Measurements from ENCODE around the gene PTPN13.

The PTPN13 gene

GRCh38 chr4:86633854-86634253 is 39.7 kb downstream of the PTPN13 start:
- DNase-seq (ENCODE audit: low spot score) = no peak
- H3K9me3 ChIP-seq (replicated peaks in 1 of 2; ENCODE audit: control insufficient read depth in 2 of 2, insufficient read depth in 1 of 2, low read depth in 1 of 2, low read length in 2 of 2) = peaks cover 5 to 49% of the 10 kb centered on the region in 2 donors
- H2BK12ac ChIP-seq (ENCODE audit: low read length) = no peak overlapping the region
- peaks cover 9 to 46% of the 10 kb centered on the region in 2 donors for H3K36me3 ChIP-seq (replicated peaks in 1 of 2; ENCODE audit: control insufficient read depth in 2 of 2, insufficient read depth in 2 of 2, low read length in 2 of 2)
- no peak overlapping the region for H3K27ac ChIP-seq (replicated peaks; ENCODE audit: low read length)
- H3K4ac ChIP-seq (ENCODE audit: low read length) = no peak overlapping the region
- H2AK5ac ChIP-seq (ENCODE audit: low read depth, low read length) = no peak overlapping the region
- no peak overlapping the region for H3K14ac ChIP-seq (ENCODE audit: low read length)
- no peak overlapping the region for H2BK120ac ChIP-seq (ENCODE audit: low read depth, low read length)
- H3K79me1 ChIP-seq (ENCODE audit: low read depth, low read length) = peaks cover 3% of the 10 kb centered on the region
- no peak overlapping the region for H2BK15ac ChIP-seq (ENCODE audit: low read length)
- no peak overlapping the region for H3K18ac ChIP-seq (ENCODE audit: low read length)
- H3K23ac ChIP-seq (ENCODE audit: low read depth, low read length, poor library complexity) = no peak overlapping the region
- H2BK5ac ChIP-seq (ENCODE audit: low read length) = no peak overlapping the region
- no peak overlapping the region for H4K91ac ChIP-seq (ENCODE audit: low read depth, low read length, poor library complexity)
- H3K27me3 ChIP-seq (ENCODE audit: control insufficient read depth in 3 of 3, insufficient read depth in 3 of 3, low read depth in 1 of 3, low read length in 3 of 3) = no peaks in the 10 kb centered on the region
- H2AFZ ChIP-seq (ENCODE audit: low read length) = no peak overlapping the region
- no peak overlapping the region for H3K9ac ChIP-seq (ENCODE audit: low read depth, low read length, poor library complexity)
- no peaks in the 10 kb centered on the region for H3K4me1 ChIP-seq (ENCODE audit: control insufficient read depth in 2 of 2, insufficient read depth in 1 of 2, low read depth in 1 of 2, low read length in 2 of 2)
- no peak overlapping the region for H3K4me2 ChIP-seq (ENCODE audit: insufficient read depth, low read length, poor library complexity, severe bottlenecking)
- H4K8ac ChIP-seq (ENCODE audit: low read depth, low read length) = no peak overlapping the region
- no CpG with 5 or more reads among the region's 2 CpGs for WGBS, 2 donors (ENCODE audit: extremely low coverage in 2 of 2, insufficient read length in 2 of 2, insufficient replicate concordance in 1 of 2)
- H3K4me3 ChIP-seq (ENCODE audit: low read length in 2 of 2) = no peak overlapping the region

- Histone ChIP-seq H4K91ac (ENCODE audit: low read depth, low read length, poor library complexity) (no peak overlapping the region), H2AK5ac (ENCODE audit: low read depth, low read length) (no peak overlapping the region), H2BK5ac (ENCODE audit: low read length) (no peak overlapping the region), H3K9me3 (replicated peaks in 1 of 2; ENCODE audit: control insufficient read depth in 2 of 2, insufficient read depth in 1 of 2, low read depth in 1 of 2, low read length in 2 of 2) (peaks cover 2 to 18% of the 10 kb centered on the region in 2 donors), H2AFZ (ENCODE audit: low read length) (no peak overlapping the region), H3K4me3 (ENCODE audit: low read length in 2 of 2) (no peak overlapping the region), H3K18ac (ENCODE audit: low read length) (no peak overlapping the region), H3K27ac (replicated peaks; ENCODE audit: low read length) (no peak overlapping the region), H3K79me1 (ENCODE audit: low read depth, low read length) (no peaks in the 10 kb centered on the region), H4K8ac (ENCODE audit: low read depth, low read length) (no peak overlapping the region), H3K4ac (ENCODE audit: low read length) (no peak overlapping the region), H2BK120ac (ENCODE audit: low read depth, low read length) (no peak overlapping the region), H2BK15ac (ENCODE audit: low read length) (no peak overlapping the region), H2BK12ac (ENCODE audit: low read length) (no peak overlapping the region), H3K14ac (ENCODE audit: low read length) (no peak overlapping the region), H3K27me3 (ENCODE audit: control insufficient read depth in 3 of 3, insufficient read depth in 3 of 3, low read depth in 1 of 3, low read length in 3 of 3) (no peaks in the 10 kb centered on the region), H3K4me1 (ENCODE audit: control insufficient read depth in 2 of 2, insufficient read depth in 1 of 2, low read depth in 1 of 2, low read length in 2 of 2) (no peaks in the 10 kb centered on the region), H3K9ac (ENCODE audit: low read depth, low read length, poor library complexity) (no peak overlapping the region), H3K36me3 (replicated peaks in 1 of 2; ENCODE audit: control insufficient read depth in 2 of 2, insufficient read depth in 2 of 2, low read length in 2 of 2) (peaks cover 8 to 54% of the 10 kb centered on the region in 2 donors), H3K23ac (ENCODE audit: low read depth, low read length, poor library complexity) (no peak overlapping the region), H3K4me2 (ENCODE audit: insufficient read depth, low read length, poor library complexity, severe bottlenecking) (no peak overlapping the region)
- DNase-seq (ENCODE audit: low spot score) = no peak
- no CpG with 5 or more reads among the region's 1 CpG for WGBS, 2 donors (ENCODE audit: extremely low coverage in 2 of 2, insufficient read length in 2 of 2, insufficient replicate concordance in 1 of 2)
These were observed 46.4 kb downstream of the PTPN13 start for GRCh38 chr4:86640469-86640868.

- peaks cover 3 to 52% of the 10 kb centered on the region in 2 donors for H3K36me3 ChIP-seq (replicated peaks in 1 of 2; ENCODE audit: control insufficient read depth in 2 of 2, insufficient read depth in 2 of 2, low read length in 2 of 2)
- H2BK5ac ChIP-seq (ENCODE audit: low read length) = no peak overlapping the region
- H2AFZ ChIP-seq (ENCODE audit: low read length) = no peak overlapping the region
- no peak overlapping the region for H2BK15ac ChIP-seq (ENCODE audit: low read length)
- peaks cover 0 to 9% of the 10 kb centered on the region in 2 donors for H3K9me3 ChIP-seq (replicated peaks in 1 of 2; ENCODE audit: control insufficient read depth in 2 of 2, insufficient read depth in 1 of 2, low read depth in 1 of 2, low read length in 2 of 2)
- H3K18ac ChIP-seq (ENCODE audit: low read length) = no peak overlapping the region
- no CpG with 5 or more reads among the region's 3 CpGs for WGBS, 2 donors (ENCODE audit: extremely low coverage in 2 of 2, insufficient read length in 2 of 2, insufficient replicate concordance in 1 of 2)
- no peaks in the 10 kb centered on the region for H3K79me1 ChIP-seq (ENCODE audit: low read depth, low read length)
- no peak overlapping the region for H4K8ac ChIP-seq (ENCODE audit: low read depth, low read length)
- no peaks in the 10 kb centered on the region for H3K27me3 ChIP-seq (ENCODE audit: control insufficient read depth in 3 of 3, insufficient read depth in 3 of 3, low read depth in 1 of 3, low read length in 3 of 3)
- DNase-seq (ENCODE audit: low spot score) = no peak
- H3K14ac ChIP-seq (ENCODE audit: low read length) = no peak overlapping the region
- H3K9ac ChIP-seq (ENCODE audit: low read depth, low read length, poor library complexity) = no peak overlapping the region
- H3K4ac ChIP-seq (ENCODE audit: low read length) = no peak overlapping the region
- H3K4me1 ChIP-seq (ENCODE audit: control insufficient read depth in 2 of 2, insufficient read depth in 1 of 2, low read depth in 1 of 2, low read length in 2 of 2) = no peaks in the 10 kb centered on the region
- no peak overlapping the region for H2AK5ac ChIP-seq (ENCODE audit: low read depth, low read length)
- no peak overlapping the region for H3K4me3 ChIP-seq (ENCODE audit: low read length in 2 of 2)
- no peak overlapping the region for H2BK12ac ChIP-seq (ENCODE audit: low read length)
- H2BK120ac ChIP-seq (ENCODE audit: low read depth, low read length) = no peak overlapping the region
- no peak overlapping the region for H4K91ac ChIP-seq (ENCODE audit: low read depth, low read length, poor library complexity)
- no peak overlapping the region for H3K23ac ChIP-seq (ENCODE audit: low read depth, low read length, poor library complexity)
- H3K27ac ChIP-seq (replicated peaks; ENCODE audit: low read length) = no peak overlapping the region
- H3K4me2 ChIP-seq (ENCODE audit: insufficient read depth, low read length, poor library complexity, severe bottlenecking) = no peak overlapping the region
These were observed 47.5 kb downstream of the PTPN13 start for GRCh38 chr4:86641516-86642090.

GRCh38 chr4:86644892-86645291 is 50.8 kb downstream of the PTPN13 start:
- H2BK12ac ChIP-seq (ENCODE audit: low read length) = no peak overlapping the region
- no CpG with 5 or more reads among the region's 8 CpGs for WGBS, 2 donors (ENCODE audit: extremely low coverage in 2 of 2, insufficient read length in 2 of 2, insufficient replicate concordance in 1 of 2)
- no peak overlapping the region for H2BK5ac ChIP-seq (ENCODE audit: low read length)
- H3K4me1 ChIP-seq (ENCODE audit: control insufficient read depth in 2 of 2, insufficient read depth in 1 of 2, low read depth in 1 of 2, low read length in 2 of 2) = no peaks in the 10 kb centered on the region
- H3K9me3 ChIP-seq (replicated peaks in 1 of 2; ENCODE audit: control insufficient read depth in 2 of 2, insufficient read depth in 1 of 2, low read depth in 1 of 2, low read length in 2 of 2) = peaks cover 0 to 34% of the 10 kb centered on the region in 2 donors
- H3K14ac ChIP-seq (ENCODE audit: low read length) = no peak overlapping the region
- no peak overlapping the region for H3K27ac ChIP-seq (replicated peaks; ENCODE audit: low read length)
- H4K91ac ChIP-seq (ENCODE audit: low read depth, low read length, poor library complexity) = no peak overlapping the region
- no peak for DNase-seq (ENCODE audit: low spot score)
- no peaks in the 10 kb centered on the region for H3K27me3 ChIP-seq (ENCODE audit: control insufficient read depth in 3 of 3, insufficient read depth in 3 of 3, low read depth in 1 of 3, low read length in 3 of 3)
- no peak overlapping the region for H3K4ac ChIP-seq (ENCODE audit: low read length)
- no peak overlapping the region for H2BK120ac ChIP-seq (ENCODE audit: low read depth, low read length)
- no peak overlapping the region for H3K4me2 ChIP-seq (ENCODE audit: insufficient read depth, low read length, poor library complexity, severe bottlenecking)
- no peak overlapping the region for H2AFZ ChIP-seq (ENCODE audit: low read length)
- H2BK15ac ChIP-seq (ENCODE audit: low read length) = no peak overlapping the region
- H2AK5ac ChIP-seq (ENCODE audit: low read depth, low read length) = no peak overlapping the region
- no peak overlapping the region for H3K9ac ChIP-seq (ENCODE audit: low read depth, low read length, poor library complexity)
- H3K18ac ChIP-seq (ENCODE audit: low read length) = no peak overlapping the region
- H3K79me1 ChIP-seq (ENCODE audit: low read depth, low read length) = no peaks in the 10 kb centered on the region
- H3K36me3 ChIP-seq (replicated peaks in 1 of 2; ENCODE audit: control insufficient read depth in 2 of 2, insufficient read depth in 2 of 2, low read length in 2 of 2) = peaks cover 4 to 76% of the 10 kb centered on the region in 2 donors
- no peak overlapping the region for H4K8ac ChIP-seq (ENCODE audit: low read depth, low read length)
- no peak overlapping the region for H3K23ac ChIP-seq (ENCODE audit: low read depth, low read length, poor library complexity)
- no peak overlapping the region for H3K4me3 ChIP-seq (ENCODE audit: low read length in 2 of 2)

All from neuronal stem cell (in vitro differentiated cells).